Peyer's patch (tissue), 4 donors: ENCODE measurements around the gene ASB6.

Experiments used
- CTCF ChIP-seq, 6 experiments: fragments of 450-650 bp in 4 of 6; fragments of 200-600 bp in 2 of 6; sonication (generic) in 1 of 6; IDR thresholded peaks; one replicate each; pipeline ENCODE4 v1.5.1; 2017 to 2019; ENCODE audit warnings: antibody characterized with exemption in 6 of 6, mild to moderate bottlenecking in 3 of 6, moderate library complexity in 1 of 6
- POLR2A ChIP-seq, 2 donors: fragments of 450-650 bp; IDR thresholded peaks; one replicate each; pipeline ENCODE4 v1.5.1; 2017; ENCODE audit warnings: antibody characterized with exemption in 2 of 2, mild to moderate bottlenecking in 2 of 2, moderate library complexity in 2 of 2

GRCh38 chr9:129596541-129597331 lies 45.2 kb downstream of the ASB6 start:
- no peak for TF ChIP-seq CTCF (IDR thresholded peaks at IDR 0.05)
- TF ChIP-seq POLR2A (IDR thresholded peaks at IDR 0.05): peak in 1 of 2 donors; percentile 34
